ENCODE data around the gene TUBA1C.
A peak's percentile ranks its signal among the peaks of the same experiment; 100 is the strongest.

The TUBA1C gene

DNA sequence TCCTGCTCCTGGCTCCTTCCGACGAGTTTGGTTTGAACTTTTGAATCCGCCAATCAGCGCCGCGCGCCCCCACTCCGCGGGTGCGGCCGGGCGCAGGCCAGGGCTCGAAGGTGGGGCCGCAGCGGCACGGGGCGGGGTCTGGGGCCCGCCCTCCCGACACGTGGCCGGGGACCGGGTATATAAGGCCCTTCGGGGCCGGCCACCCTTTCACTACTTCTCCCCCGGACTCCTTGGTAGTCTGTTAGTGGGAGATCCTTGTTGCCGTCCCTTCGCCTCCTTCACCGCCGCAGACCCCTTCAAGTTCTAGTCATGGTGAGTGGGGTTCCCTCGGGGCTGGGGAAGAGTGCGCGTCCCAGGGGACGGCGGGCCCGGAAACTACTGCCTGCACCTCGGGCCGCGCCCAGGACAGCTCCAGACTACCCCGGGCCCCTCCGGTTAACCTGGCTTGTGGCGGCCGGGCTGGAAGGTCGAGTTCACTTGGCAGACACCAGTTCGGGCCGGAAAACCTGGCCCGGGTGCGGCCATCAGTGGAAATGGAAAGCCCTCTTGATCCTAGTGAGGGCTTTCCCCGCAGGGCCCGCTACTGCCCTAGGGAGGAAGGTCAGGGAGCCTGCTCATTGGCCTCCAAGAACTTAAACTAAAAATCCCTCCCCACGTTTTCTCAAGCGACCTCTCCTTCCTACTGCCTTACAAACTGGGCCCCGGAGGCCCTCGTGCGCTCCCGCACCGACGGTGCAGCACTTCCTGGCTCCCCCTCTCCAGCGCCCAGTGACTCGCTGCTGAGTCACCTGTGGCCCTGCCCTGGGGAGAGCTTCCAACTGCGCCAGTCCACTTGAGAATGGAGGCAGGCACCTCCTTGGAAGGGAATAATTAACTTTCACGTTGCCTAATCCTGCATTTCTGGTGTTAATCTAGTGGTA lies at the start of gene TUBA1C (continued):
- TF ChIP-seq, protein P1, sequence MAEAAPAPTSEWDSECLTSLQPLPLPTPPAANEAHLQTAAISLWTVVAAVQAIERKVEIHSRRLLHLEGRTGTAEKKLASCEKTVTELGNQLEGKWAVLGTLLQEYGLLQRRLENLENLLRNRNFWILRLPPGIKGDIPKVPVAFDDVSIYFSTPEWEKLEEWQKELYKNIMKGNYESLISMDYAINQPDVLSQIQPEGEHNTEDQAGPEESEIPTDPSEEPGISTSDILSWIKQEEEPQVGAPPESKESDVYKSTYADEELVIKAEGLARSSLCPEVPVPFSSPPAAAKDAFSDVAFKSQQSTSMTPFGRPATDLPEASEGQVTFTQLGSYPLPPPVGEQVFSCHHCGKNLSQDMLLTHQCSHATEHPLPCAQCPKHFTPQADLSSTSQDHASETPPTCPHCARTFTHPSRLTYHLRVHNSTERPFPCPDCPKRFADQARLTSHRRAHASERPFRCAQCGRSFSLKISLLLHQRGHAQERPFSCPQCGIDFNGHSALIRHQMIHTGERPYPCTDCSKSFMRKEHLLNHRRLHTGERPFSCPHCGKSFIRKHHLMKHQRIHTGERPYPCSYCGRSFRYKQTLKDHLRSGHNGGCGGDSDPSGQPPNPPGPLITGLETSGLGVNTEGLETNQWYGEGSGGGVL (tag by site-specific recombination; IDR thresholded peaks at IDR 0.05) = peak; percentile 84
- TF ChIP-seq ZNF768 (tag by site-specific recombination; IDR thresholded peaks at IDR 0.05) = no peak
- no peak for TF ChIP-seq HOXC10 (CRISPR knock-in tag; IDR thresholded peaks at IDR 0.05)
- TF ChIP-seq GLIS2 (tag by site-specific recombination; IDR thresholded peaks at IDR 0.05) = peak; percentile 38
- no peak for TF ChIP-seq ZNF664 (tag by site-specific recombination; IDR thresholded peaks at IDR 0.05)
- TF ChIP-seq, protein P2, sequence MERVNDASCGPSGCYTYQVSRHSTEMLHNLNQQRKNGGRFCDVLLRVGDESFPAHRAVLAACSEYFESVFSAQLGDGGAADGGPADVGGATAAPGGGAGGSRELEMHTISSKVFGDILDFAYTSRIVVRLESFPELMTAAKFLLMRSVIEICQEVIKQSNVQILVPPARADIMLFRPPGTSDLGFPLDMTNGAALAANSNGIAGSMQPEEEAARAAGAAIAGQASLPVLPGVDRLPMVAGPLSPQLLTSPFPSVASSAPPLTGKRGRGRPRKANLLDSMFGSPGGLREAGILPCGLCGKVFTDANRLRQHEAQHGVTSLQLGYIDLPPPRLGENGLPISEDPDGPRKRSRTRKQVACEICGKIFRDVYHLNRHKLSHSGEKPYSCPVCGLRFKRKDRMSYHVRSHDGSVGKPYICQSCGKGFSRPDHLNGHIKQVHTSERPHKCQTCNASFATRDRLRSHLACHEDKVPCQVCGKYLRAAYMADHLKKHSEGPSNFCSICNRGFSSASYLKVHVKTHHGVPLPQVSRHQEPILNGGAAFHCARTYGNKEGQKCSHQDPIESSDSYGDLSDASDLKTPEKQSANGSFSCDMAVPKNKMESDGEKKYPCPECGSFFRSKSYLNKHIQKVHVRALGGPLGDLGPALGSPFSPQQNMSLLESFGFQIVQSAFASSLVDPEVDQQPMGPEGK (tag by site-specific recombination; IDR thresholded peaks at IDR 0.05) = peak; percentile 82
- TF ChIP-seq ZNF138 (tag by site-specific recombination; IDR thresholded peaks at IDR 0.05; ENCODE audit: borderline replicate concordance) = no peak
- TF ChIP-seq, protein P3, sequence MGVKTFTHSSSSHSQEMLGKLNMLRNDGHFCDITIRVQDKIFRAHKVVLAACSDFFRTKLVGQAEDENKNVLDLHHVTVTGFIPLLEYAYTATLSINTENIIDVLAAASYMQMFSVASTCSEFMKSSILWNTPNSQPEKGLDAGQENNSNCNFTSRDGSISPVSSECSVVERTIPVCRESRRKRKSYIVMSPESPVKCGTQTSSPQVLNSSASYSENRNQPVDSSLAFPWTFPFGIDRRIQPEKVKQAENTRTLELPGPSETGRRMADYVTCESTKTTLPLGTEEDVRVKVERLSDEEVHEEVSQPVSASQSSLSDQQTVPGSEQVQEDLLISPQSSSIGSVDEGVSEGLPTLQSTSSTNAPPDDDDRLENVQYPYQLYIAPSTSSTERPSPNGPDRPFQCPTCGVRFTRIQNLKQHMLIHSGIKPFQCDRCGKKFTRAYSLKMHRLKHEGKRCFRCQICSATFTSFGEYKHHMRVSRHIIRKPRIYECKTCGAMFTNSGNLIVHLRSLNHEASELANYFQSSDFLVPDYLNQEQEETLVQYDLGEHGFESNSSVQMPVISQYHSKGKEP (tag by site-specific recombination; IDR thresholded peaks at IDR 0.05) = peak; percentile 48; the same call in 1 of the 2 replicates
- TF ChIP-seq, protein P4, sequence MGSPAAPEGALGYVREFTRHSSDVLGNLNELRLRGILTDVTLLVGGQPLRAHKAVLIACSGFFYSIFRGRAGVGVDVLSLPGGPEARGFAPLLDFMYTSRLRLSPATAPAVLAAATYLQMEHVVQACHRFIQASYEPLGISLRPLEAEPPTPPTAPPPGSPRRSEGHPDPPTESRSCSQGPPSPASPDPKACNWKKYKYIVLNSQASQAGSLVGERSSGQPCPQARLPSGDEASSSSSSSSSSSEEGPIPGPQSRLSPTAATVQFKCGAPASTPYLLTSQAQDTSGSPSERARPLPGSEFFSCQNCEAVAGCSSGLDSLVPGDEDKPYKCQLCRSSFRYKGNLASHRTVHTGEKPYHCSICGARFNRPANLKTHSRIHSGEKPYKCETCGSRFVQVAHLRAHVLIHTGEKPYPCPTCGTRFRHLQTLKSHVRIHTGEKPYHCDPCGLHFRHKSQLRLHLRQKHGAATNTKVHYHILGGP (tag by site-specific recombination; IDR thresholded peaks at IDR 0.05) = no peak
- TF ChIP-seq, protein P5, sequence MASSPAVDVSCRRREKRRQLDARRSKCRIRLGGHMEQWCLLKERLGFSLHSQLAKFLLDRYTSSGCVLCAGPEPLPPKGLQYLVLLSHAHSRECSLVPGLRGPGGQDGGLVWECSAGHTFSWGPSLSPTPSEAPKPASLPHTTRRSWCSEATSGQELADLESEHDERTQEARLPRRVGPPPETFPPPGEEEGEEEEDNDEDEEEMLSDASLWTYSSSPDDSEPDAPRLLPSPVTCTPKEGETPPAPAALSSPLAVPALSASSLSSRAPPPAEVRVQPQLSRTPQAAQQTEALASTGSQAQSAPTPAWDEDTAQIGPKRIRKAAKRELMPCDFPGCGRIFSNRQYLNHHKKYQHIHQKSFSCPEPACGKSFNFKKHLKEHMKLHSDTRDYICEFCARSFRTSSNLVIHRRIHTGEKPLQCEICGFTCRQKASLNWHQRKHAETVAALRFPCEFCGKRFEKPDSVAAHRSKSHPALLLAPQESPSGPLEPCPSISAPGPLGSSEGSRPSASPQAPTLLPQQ (tag by site-specific recombination; IDR thresholded peaks at IDR 0.05) = peak; percentile 74
- peak; percentile 67; the same call in 1 of the 2 replicates for TF ChIP-seq ZNF600 (tag by site-specific recombination; IDR thresholded peaks at IDR 0.05)
- TF ChIP-seq, protein P6, sequence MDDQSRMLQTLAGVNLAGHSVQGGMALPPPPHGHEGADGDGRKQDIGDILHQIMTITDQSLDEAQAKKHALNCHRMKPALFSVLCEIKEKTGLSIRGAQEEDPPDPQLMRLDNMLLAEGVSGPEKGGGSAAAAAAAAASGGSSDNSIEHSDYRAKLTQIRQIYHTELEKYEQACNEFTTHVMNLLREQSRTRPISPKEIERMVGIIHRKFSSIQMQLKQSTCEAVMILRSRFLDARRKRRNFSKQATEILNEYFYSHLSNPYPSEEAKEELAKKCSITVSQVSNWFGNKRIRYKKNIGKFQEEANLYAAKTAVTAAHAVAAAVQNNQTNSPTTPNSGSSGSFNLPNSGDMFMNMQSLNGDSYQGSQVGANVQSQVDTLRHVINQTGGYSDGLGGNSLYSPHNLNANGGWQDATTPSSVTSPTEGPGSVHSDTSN (CRISPR knock-in tag; IDR thresholded peaks at IDR 0.05) = peak; percentile 83; the same call in 1 of the 2 replicates
- no peak for TF ChIP-seq ZNF114 (tag by site-specific recombination; IDR thresholded peaks at IDR 0.05)
- TF ChIP-seq ZNF777 (tag by site-specific recombination; IDR thresholded peaks at IDR 0.05; ENCODE audit: borderline replicate concordance) = peak; percentile 66; the same call in 1 of the 2 replicates
- no peak for TF ChIP-seq ZNF37A (tag by site-specific recombination; IDR thresholded peaks at IDR 0.05)
- TF ChIP-seq ZFP69B (tag by site-specific recombination; IDR thresholded peaks at IDR 0.05) = no peak
- TF ChIP-seq, protein P7, sequence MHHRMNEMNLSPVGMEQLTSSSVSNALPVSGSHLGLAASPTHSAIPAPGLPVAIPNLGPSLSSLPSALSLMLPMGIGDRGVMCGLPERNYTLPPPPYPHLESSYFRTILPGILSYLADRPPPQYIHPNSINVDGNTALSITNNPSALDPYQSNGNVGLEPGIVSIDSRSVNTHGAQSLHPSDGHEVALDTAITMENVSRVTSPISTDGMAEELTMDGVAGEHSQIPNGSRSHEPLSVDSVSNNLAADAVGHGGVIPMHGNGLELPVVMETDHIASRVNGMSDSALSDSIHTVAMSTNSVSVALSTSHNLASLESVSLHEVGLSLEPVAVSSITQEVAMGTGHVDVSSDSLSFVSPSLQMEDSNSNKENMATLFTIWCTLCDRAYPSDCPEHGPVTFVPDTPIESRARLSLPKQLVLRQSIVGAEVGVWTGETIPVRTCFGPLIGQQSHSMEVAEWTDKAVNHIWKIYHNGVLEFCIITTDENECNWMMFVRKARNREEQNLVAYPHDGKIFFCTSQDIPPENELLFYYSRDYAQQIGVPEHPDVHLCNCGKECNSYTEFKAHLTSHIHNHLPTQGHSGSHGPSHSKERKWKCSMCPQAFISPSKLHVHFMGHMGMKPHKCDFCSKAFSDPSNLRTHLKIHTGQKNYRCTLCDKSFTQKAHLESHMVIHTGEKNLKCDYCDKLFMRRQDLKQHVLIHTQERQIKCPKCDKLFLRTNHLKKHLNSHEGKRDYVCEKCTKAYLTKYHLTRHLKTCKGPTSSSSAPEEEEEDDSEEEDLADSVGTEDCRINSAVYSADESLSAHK (tag by site-specific recombination; IDR thresholded peaks at IDR 0.05) = peak; percentile 11; the same call in 1 of the 2 replicates
- peak; percentile 85; the same call in 1 of the 2 replicates for TF ChIP-seq ZBTB1 (tag by site-specific recombination; IDR thresholded peaks at IDR 0.05)
- TF ChIP-seq MEIS1 (CRISPR knock-in tag; IDR thresholded peaks at IDR 0.05; ENCODE audit: borderline replicate concordance) = no peak
- TF ChIP-seq ZFP37 (tag by site-specific recombination; IDR thresholded peaks at IDR 0.05) = peak; percentile 74; the same call in 1 of the 2 replicates
- TF ChIP-seq BCL11A (tag by site-specific recombination; IDR thresholded peaks at IDR 0.05; ENCODE audit: low read depth) = 0 out of 2 replicates have a peak, but pooled peaks have one; percentile 14
- TF ChIP-seq SP7 (tag by site-specific recombination; IDR thresholded peaks at IDR 0.05) = peak; percentile 81
- TF ChIP-seq ZSCAN30 (tag by site-specific recombination; IDR thresholded peaks at IDR 0.05) = peak; percentile 53
- TF ChIP-seq ZBTB21 (tag by site-specific recombination; IDR thresholded peaks at IDR 0.05) = no peak
- peak; percentile 75 for TF ChIP-seq ZNF561 (tag by site-specific recombination; IDR thresholded peaks at IDR 0.05; ENCODE audit: borderline replicate concordance)
- TF ChIP-seq KLF7 (tag by site-specific recombination; IDR thresholded peaks at IDR 0.05; ENCODE audit: borderline replicate concordance) = no peak; the same call in 1 of the 2 replicates
